GM18508 (cell line): ENCODE data around the gene SLC45A3.

Experiments
- ATAC-seq: cut with Tn5 transposase; IDR thresholded peaks from one replicate; pipeline ENCODE4 v1.9.1; 2021; ENCODE audit warnings: moderate number of reproducible peaks; ENCODE audit not compliant: insufficient read depth, unreplicated experiment

The SLC45A3 gene

GRCh38 chr1:205612556-205612955 is 67.8 kb downstream of the SLC45A3 start:
- ATAC-seq = no peak

- ATAC-seq = no peak
Observed at GRCh38 chr1:205612104-205612503, 68.2 kb downstream of the SLC45A3 start.

- ATAC-seq = no peak
Observed at GRCh38 chr1:205610901-205611466, 69.3 kb downstream of the SLC45A3 start.

- ATAC-seq = no peak
Observed at GRCh38 chr1:205610036-205610435, 70.3 kb downstream of the SLC45A3 start.
